Lung (tissue), 12 donors: ENCODE results near the gene ZBTB7A. TPM values are rescaled to one million over a fixed set of nuclear protein-coding genes. Genes with fewer than 3 reads are reported as not detected.

Experiments used
- ATAC-seq: fragments of 200-7000 bp; cut with Tn5 transposase; one replicate; pipeline ENCODE4 v1.9.1; 2020; ENCODE audit warnings: moderate number of reproducible peaks; ENCODE audit not compliant: insufficient read depth, low FRiP score
- DNase-seq, 3 donors: peaks; one replicate each; pipeline ENCODE4 v3.0.0-alpha.2; 2013 to 2017
- H3K27ac ChIP-seq, 2 donors: one replicate each; pipeline ENCODE4 v1.5.1; 2013; ENCODE audit warnings: mild to moderate bottlenecking in 2 of 2, moderate library complexity in 2 of 2, control low read depth in 1 of 2, inconsistent platforms in 1 of 2, low read depth in 1 of 2, low read length in 1 of 2
- H3K27me3 ChIP-seq, 3 donors: one replicate each; pipeline ENCODE4 v1.5.1; 2013; ENCODE audit warnings: low read length in 2 of 3; ENCODE audit not compliant: control insufficient read depth in 3 of 3, insufficient read depth in 3 of 3
- H3K36me3 ChIP-seq, 4 donors: one replicate each; pipeline ENCODE4 v1.5.1; 2013; ENCODE audit warnings: low read length in 4 of 4, mild to moderate bottlenecking in 1 of 4, moderate library complexity in 1 of 4; ENCODE audit not compliant: control insufficient read depth in 4 of 4, insufficient read depth in 4 of 4
- H3K4me1 ChIP-seq, 5 donors: one replicate each; pipeline ENCODE4 v1.5.1; 2013; ENCODE audit warnings: low read length in 5 of 5, mild to moderate bottlenecking in 2 of 5, moderate library complexity in 1 of 5; ENCODE audit not compliant: control insufficient read depth in 5 of 5, insufficient read depth in 5 of 5
- H3K4me3 ChIP-seq: one replicate; pipeline ENCODE4 v1.5.1; 2013; ENCODE audit warnings: mild to moderate bottlenecking, control low read depth, moderate library complexity
- H3K9ac ChIP-seq, 2 donors: one replicate each; pipeline ENCODE4 v1.5.1; 2013; ENCODE audit warnings: low read length in 2 of 2, control low read depth in 1 of 2; ENCODE audit not compliant: insufficient read depth in 1 of 2
- H3K9me3 ChIP-seq, 4 donors: one replicate each; pipeline ENCODE4 v1.5.1; 2013; ENCODE audit warnings: low read length in 3 of 4, mild to moderate bottlenecking in 1 of 4, moderate library complexity in 1 of 4; ENCODE audit not compliant: control insufficient read depth in 4 of 4, insufficient read depth in 3 of 4
- CTCF ChIP-seq: IDR thresholded peaks from 2 replicates; pipeline ENCODE4 v1.5.1; 2012; ENCODE audit warnings: mild to moderate bottlenecking; ENCODE audit errors: control extremely low read depth, extremely low read depth
- WGBS, 2 donors: extraction: QIAGEN DNeasy Blood & Tissue Kit; methylation state at CpG; one replicate each; pipeline ENCODE4 v1.1.7; 2013; 5-methylcytosine and 5-hydroxymethylcytosine counted together
- polyA plus RNA-seq, 2 donors: library from polyadenylated mRNA; stranded (reverse); fragments of 200-250 nt; gene quantifications; one replicate each; pipeline ENCODE4 v1.2.1, GENCODE V29; 2013
- total RNA-seq, 2 donors: library from RNA; depleted of rRNA in 1 of 2; stranded (reverse); fragments of >200 nt in 1 of 2; gene quantifications; one replicate each; pipeline ENCODE4 v1.2.1, GENCODE V29; 2014 to 2021
- donor health status: control.
- donor health status: control.
- donor health status: Bipolar disorder and iron deficiency.
- donor health status: healthy.
- donor health status: DM: yes; HTN: yes; CAD: no.

Gene ZBTB7A
- total and polyA plus RNA-seq, 4 donors, result 13.4 to 68.0 (median 19.5) TPM

DNA sequence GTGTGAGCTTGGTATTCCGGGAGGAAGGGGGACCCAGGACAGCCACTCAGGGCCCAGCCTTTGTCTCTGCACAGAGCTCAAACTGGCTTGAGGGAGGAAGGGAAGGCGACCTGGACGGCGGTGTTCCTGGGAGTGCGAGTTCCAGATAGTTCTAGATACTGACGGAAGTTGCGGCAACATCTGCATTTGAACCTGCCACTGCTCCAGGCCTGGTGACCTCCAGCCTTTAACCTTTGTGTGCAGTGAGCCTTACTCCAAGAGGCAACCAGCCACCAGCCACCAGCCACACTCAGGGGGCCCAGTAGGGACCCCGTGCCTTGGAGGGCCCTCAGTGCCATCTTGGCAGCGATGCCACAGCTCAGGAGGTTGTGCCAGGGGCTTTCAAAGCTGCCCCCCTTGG lies 15.5 kb upstream of the ZBTB7A start:
- Histone ChIP-seq H3K27ac (peak overlapping the region in 1 of 2 donors; percentile 24), H3K4me3 (no peak overlapping the region), H3K4me1 (peaks cover 0 to 12% (median 0%) of the 10 kb centered on the region in 5 donors), H3K36me3 (no peaks in the 10 kb centered on the region), H3K9ac (no peak overlapping the region), H3K27me3 (no peaks in the 10 kb centered on the region), H3K9me3 (no peaks in the 10 kb centered on the region)
- ATAC-seq (no peak), DNase-seq (no peak)
- no peak for TF ChIP-seq CTCF
- WGBS, 2 donors, result 79 to 82% methylated on average over 9 of the region's 9 CpGs

DNA sequence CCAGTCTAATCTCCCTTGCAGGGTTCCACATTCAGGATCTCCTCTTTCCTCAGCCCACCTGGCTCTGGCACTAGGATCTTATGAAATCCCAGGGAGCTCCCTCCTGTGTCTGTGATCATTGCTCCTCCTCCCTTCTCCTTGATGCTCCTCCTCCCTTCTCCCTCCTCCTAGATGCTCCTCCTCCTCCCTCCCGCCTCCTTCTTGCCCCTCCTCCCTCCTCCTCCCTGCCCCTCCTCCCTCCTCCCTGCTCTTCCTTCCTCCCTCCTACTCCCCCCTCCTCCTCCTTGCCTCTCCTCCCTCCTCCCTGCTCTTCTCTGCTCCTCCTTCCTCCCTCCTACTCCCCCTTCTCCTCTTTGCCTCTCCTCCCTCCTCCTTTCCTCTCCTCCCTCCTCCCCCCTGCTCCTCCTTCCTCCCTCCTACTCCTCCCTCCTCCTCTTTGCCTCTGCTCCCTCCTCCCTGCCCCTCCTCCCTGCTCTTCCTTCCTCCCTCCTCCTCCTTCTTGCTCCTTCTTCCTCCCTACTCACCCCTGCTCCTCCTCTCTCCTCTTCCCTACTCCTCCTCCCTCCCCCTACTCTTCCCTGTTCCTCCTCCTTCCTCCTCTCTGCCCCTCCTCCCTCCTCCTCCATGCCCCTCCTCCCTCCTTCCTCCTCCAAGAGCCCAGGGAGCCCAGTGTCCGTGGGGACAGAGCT lies 14.9 kb upstream of the ZBTB7A start:
- no peak for TF ChIP-seq CTCF
- Histone ChIP-seq H3K36me3 (no peaks in the 10 kb centered on the region), H3K9me3 (no peaks in the 10 kb centered on the region), H3K4me1 (peaks cover 0 to 12% (median 0%) of the 10 kb centered on the region in 5 donors), H3K27me3 (no peaks in the 10 kb centered on the region), H3K9ac (no peak overlapping the region), H3K27ac (no peak overlapping the region), H3K4me3 (no peak overlapping the region)
- 16 to 17% methylated on average over 2 of the region's 2 CpGs for WGBS, 2 donors
- ATAC-seq (no peak), DNase-seq (no peak)

DNA sequence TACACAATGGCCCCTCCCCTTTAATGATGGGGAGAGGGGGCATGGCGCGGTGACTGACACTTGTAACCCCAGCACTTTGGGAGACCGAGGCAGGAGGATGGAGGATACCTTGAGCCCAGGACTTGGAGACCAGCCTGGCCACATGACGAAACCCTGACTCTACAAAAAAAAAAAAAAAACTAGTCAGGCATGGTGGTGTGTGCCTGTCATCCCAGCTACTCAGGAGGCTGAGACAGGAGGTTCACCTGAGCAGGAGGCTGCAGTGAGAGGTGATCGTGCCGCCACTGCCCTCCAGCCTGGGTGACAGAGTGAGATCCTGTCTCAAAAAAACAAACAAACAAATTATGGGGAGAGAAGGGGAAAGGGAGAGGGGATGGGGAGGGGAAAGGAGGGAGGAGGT lies 13.8 kb upstream of the ZBTB7A start:
- peaks cover 0 to 12% (median 0%) of the 10 kb centered on the region in 5 donors for H3K4me1 ChIP-seq

More for the DNA sequence above, 13.8 kb upstream of the ZBTB7A start:
- Histone ChIP-seq H3K36me3 (no peaks in the 10 kb centered on the region), H3K27ac (no peak overlapping the region), H3K9me3 (no peaks in the 10 kb centered on the region), H3K9ac (no peak overlapping the region), H3K27me3 (no peaks in the 10 kb centered on the region), H3K4me3 (no peak overlapping the region)
- ATAC-seq (no peak), DNase-seq (no peak)
- 71 to 73% methylated on average over 6 of the region's 6 CpGs for WGBS, 2 donors
- no peak for TF ChIP-seq CTCF
